Dedifferentiated amniotic fluid mesenchymal stem cell (primary cell): Measurements from ENCODE around the gene RERE.

Experiments
- DNase-seq: peaks from one replicate; pipeline ENCODE4 v3.0.0-alpha.2; 2016; ENCODE audit errors: extremely low spot score

Gene RERE

GRCh38 chr1:8349961-8350360 lies 467.5 kb downstream of the RERE start:
- no peak for DNase-seq

GRCh38 chr1:8349473-8349865 lies 468.0 kb downstream of the RERE start:
- no peak for DNase-seq

GRCh38 chr1:8348777-8349472 lies 468.5 kb downstream of the RERE start:
- no peak for DNase-seq

GRCh38 chr1:8348047-8348776 lies 469.2 kb downstream of the RERE start:
- DNase-seq: no peak

GRCh38 chr1:8347635-8348034 lies 469.8 kb downstream of the RERE start:
- DNase-seq: no peak

- no peak for DNase-seq
These were observed 471.6 kb downstream of the RERE start for GRCh38 chr1:8345621-8346415.

- DNase-seq: no peak
These were observed 472.4 kb downstream of the RERE start for GRCh38 chr1:8344893-8345507.

GRCh38 chr1:8343464-8344001 lies 473.9 kb downstream of the RERE start:
- peak; percentile 92 for DNase-seq

GRCh38 chr1:8343044-8343443 lies 474.4 kb downstream of the RERE start:
- no peak for DNase-seq

GRCh38 chr1:8342325-8342724 lies 475.1 kb downstream of the RERE start:
- DNase-seq: no peak

- DNase-seq: no peak
These were observed 477.0 kb downstream of the RERE start for GRCh38 chr1:8340448-8340847.

- DNase-seq: no peak
These were observed 478.2 kb downstream of the RERE start for GRCh38 chr1:8339203-8339600.

- DNase-seq: no peak
These were observed 478.8 kb downstream of the RERE start for GRCh38 chr1:8338526-8339202.

GRCh38 chr1:8337776-8338525 lies 479.5 kb downstream of the RERE start:
- no peak for DNase-seq

- no peak for DNase-seq
These were observed 482.2 kb downstream of the RERE start for GRCh38 chr1:8335246-8335645.

- DNase-seq: no peak
These were observed 483.2 kb downstream of the RERE start for GRCh38 chr1:8334106-8334851.

- DNase-seq: no peak
These were observed 484.0 kb downstream of the RERE start for GRCh38 chr1:8333246-8333987.

- DNase-seq: no peak
These were observed 484.6 kb downstream of the RERE start for GRCh38 chr1:8332806-8333205.
